ENCODE data around the gene ELP4. TPM values are rescaled to one million over a fixed set of nuclear protein-coding genes. Genes with fewer than 3 reads are reported as not detected.

The ELP4 gene
- total and polyA plus RNA-seq, 9 of the 15 experiments (the other 6 are each of a cell fraction or from before 2014, with no cell fraction given) = 24.1 to 60.3 (median 38.7) TPM

DNA sequence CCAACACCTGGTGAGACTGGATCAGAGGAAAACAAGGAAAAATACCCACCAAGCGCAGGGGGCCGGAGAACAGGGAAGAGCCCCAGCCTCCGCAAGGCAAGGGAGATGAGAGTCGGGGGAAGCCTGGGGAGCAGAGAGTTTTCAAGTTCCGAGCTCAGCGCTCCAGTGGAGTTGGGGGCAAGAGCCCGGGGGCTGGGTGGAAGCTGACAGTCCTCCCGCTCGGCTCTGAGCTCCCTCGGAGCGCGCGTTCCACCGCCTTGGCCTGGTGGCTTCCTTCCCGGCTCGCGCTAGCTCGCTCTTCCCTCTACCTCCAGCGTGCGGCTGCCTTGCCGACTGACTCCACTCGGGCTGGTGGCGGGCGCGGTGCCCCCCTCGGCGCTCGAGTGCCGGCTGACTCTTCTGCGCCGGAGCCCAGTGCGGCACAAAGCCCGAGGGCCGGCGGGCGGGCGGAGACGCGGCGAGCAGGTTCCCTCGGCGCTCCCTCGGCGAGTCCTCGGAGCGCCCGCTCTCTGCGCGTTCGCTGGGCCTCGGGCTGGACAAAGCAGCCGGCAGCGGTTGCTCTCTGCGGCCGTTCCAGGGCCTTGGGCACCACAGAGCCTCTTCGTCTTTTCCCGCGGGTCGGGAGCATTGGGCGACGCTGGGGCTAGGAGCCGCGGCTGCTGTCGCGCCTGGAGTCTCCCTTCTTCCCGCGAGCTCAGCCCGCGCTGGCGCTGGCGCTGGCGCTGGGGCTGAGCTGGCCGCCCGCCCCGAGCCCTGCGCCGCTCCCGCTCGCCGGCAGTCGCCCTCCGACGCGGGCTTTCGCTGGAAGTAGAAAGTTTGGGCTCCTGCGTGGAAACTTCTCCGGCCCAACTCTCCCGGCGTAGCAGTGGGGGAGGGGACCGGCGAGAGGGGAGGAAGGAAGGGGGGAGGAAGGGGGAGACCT is 300.6 kb downstream of the ELP4 start (continued):
- TF ChIP-seq PYGO2 (tag; IDR thresholded peaks at IDR 0.05) (no peak), PML (IDR thresholded peaks at IDR 0.05; ENCODE audit: low read length) (no peak), SP2 (IDR thresholded peaks at IDR 0.05; ENCODE audit: extremely low read depth, low read depth, low read length, poor library complexity, severe bottlenecking) (no peak), NRF1 (conservative IDR thresholded peaks at IDR 0.05 in 1 of 2, IDR thresholded peaks at IDR 0.05 in 1 of 2) (peak in 1 of 2 experiments; percentile 10; a peak in 2 of 4 replicates)
- TF ChIP-seq, protein P1, sequence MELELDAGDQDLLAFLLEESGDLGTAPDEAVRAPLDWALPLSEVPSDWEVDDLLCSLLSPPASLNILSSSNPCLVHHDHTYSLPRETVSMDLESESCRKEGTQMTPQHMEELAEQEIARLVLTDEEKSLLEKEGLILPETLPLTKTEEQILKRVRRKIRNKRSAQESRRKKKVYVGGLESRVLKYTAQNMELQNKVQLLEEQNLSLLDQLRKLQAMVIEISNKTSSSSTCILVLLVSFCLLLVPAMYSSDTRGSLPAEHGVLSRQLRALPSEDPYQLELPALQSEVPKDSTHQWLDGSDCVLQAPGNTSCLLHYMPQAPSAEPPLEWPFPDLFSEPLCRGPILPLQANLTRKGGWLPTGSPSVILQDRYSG (tag; conservative IDR thresholded peaks at IDR 0.05; ENCODE audit: low read depth) = no peak
- TF ChIP-seq, protein P2, sequence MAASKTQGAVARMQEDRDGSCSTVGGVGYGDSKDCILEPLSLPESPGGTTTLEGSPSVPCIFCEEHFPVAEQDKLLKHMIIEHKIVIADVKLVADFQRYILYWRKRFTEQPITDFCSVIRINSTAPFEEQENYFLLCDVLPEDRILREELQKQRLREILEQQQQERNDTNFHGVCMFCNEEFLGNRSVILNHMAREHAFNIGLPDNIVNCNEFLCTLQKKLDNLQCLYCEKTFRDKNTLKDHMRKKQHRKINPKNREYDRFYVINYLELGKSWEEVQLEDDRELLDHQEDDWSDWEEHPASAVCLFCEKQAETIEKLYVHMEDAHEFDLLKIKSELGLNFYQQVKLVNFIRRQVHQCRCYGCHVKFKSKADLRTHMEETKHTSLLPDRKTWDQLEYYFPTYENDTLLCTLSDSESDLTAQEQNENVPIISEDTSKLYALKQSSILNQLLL (CRISPR knock-in tag; IDR thresholded peaks at IDR 0.05; ENCODE audit: borderline replicate concordance) = no peak
- TF ChIP-seq, protein P3, sequence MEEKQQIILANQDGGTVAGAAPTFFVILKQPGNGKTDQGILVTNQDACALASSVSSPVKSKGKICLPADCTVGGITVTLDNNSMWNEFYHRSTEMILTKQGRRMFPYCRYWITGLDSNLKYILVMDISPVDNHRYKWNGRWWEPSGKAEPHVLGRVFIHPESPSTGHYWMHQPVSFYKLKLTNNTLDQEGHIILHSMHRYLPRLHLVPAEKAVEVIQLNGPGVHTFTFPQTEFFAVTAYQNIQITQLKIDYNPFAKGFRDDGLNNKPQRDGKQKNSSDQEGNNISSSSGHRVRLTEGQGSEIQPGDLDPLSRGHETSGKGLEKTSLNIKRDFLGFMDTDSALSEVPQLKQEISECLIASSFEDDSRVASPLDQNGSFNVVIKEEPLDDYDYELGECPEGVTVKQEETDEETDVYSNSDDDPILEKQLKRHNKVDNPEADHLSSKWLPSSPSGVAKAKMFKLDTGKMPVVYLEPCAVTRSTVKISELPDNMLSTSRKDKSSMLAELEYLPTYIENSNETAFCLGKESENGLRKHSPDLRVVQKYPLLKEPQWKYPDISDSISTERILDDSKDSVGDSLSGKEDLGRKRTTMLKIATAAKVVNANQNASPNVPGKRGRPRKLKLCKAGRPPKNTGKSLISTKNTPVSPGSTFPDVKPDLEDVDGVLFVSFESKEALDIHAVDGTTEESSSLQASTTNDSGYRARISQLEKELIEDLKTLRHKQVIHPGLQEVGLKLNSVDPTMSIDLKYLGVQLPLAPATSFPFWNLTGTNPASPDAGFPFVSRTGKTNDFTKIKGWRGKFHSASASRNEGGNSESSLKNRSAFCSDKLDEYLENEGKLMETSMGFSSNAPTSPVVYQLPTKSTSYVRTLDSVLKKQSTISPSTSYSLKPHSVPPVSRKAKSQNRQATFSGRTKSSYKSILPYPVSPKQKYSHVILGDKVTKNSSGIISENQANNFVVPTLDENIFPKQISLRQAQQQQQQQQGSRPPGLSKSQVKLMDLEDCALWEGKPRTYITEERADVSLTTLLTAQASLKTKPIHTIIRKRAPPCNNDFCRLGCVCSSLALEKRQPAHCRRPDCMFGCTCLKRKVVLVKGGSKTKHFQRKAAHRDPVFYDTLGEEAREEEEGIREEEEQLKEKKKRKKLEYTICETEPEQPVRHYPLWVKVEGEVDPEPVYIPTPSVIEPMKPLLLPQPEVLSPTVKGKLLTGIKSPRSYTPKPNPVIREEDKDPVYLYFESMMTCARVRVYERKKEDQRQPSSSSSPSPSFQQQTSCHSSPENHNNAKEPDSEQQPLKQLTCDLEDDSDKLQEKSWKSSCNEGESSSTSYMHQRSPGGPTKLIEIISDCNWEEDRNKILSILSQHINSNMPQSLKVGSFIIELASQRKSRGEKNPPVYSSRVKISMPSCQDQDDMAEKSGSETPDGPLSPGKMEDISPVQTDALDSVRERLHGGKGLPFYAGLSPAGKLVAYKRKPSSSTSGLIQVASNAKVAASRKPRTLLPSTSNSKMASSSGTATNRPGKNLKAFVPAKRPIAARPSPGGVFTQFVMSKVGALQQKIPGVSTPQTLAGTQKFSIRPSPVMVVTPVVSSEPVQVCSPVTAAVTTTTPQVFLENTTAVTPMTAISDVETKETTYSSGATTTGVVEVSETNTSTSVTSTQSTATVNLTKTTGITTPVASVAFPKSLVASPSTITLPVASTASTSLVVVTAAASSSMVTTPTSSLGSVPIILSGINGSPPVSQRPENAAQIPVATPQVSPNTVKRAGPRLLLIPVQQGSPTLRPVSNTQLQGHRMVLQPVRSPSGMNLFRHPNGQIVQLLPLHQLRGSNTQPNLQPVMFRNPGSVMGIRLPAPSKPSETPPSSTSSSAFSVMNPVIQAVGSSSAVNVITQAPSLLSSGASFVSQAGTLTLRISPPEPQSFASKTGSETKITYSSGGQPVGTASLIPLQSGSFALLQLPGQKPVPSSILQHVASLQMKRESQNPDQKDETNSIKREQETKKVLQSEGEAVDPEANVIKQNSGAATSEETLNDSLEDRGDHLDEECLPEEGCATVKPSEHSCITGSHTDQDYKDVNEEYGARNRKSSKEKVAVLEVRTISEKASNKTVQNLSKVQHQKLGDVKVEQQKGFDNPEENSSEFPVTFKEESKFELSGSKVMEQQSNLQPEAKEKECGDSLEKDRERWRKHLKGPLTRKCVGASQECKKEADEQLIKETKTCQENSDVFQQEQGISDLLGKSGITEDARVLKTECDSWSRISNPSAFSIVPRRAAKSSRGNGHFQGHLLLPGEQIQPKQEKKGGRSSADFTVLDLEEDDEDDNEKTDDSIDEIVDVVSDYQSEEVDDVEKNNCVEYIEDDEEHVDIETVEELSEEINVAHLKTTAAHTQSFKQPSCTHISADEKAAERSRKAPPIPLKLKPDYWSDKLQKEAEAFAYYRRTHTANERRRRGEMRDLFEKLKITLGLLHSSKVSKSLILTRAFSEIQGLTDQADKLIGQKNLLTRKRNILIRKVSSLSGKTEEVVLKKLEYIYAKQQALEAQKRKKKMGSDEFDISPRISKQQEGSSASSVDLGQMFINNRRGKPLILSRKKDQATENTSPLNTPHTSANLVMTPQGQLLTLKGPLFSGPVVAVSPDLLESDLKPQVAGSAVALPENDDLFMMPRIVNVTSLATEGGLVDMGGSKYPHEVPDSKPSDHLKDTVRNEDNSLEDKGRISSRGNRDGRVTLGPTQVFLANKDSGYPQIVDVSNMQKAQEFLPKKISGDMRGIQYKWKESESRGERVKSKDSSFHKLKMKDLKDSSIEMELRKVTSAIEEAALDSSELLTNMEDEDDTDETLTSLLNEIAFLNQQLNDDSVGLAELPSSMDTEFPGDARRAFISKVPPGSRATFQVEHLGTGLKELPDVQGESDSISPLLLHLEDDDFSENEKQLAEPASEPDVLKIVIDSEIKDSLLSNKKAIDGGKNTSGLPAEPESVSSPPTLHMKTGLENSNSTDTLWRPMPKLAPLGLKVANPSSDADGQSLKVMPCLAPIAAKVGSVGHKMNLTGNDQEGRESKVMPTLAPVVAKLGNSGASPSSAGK (IDR thresholded peaks at IDR 0.05) = no peak
- TF ChIP-seq, protein P4, sequence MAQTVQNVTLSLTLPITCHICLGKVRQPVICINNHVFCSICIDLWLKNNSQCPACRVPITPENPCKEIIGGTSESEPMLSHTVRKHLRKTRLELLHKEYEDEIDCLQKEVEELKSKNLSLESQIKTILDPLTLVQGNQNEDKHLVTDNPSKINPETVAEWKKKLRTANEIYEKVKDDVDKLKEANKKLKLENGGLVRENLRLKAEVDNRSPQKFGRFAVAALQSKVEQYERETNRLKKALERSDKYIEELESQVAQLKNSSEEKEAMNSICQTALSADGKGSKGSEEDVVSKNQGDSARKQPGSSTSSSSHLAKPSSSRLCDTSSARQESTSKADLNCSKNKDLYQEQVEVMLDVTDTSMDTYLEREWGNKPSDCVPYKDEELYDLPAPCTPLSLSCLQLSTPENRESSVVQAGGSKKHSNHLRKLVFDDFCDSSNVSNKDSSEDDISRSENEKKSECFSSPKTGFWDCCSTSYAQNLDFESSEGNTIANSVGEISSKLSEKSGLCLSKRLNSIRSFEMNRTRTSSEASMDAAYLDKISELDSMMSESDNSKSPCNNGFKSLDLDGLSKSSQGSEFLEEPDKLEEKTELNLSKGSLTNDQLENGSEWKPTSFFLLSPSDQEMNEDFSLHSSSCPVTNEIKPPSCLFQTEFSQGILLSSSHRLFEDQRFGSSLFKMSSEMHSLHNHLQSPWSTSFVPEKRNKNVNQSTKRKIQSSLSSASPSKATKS (CRISPR knock-in tag; IDR thresholded peaks at IDR 0.05) = no peak

All from K562 (cell line).